ENCODE data around the gene RPP25. TPM values are rescaled to one million over a fixed set of nuclear protein-coding genes. Genes with fewer than 3 reads are reported as not detected.

The RPP25 gene
- total and polyA plus RNA-seq, 10 of the 15 experiments (the other 5 are each of a cell fraction or from before 2014, with no cell fraction given): 0.41 to 10.8 (median 4.7) TPM

DNA sequence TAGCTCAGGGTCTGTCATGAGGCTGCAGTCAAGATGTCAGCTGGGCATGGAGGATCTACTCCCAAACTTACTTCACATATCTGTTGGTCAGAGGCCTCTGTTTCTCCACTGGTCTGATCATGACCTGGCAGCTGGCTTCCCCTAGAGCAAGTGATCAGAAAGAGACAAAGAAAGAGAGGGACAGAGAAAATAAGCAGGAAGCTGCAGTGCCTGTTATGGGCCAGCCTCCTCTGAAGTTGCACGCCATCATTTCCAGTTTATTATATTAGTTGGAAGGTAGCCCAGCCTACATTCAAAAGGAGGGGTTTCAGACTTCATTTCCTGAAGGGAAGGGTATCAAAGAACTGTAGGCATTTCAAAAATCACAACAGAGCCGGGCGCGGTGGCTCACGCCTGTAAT, 5.0 kb upstream of the RPP25 start:
- SMC1A ChIA-PET (ENCODE audit: uncharacterized antibody, unreplicated experiment): interaction anchor here (0.7 to 2.7 kb wide), 4 partner anchors 11 to 46 kb away, joined by 3 to 6 read pairs (median 3); no protein-coding TSS in a partner anchor
- H3K27ac ChIP-seq (ENCODE audit: control insufficient read depth, insufficient read depth): no peak overlapping the region
- DNase-seq (ENCODE audit: low read depth, low spot score) (no peak), FAIRE-seq (no peak), ATAC-seq (no peak)
- POLR2A ChIA-PET: no interaction called here
- in situ Hi-C loops (cut with MboI): no loop called here
- H3K4me2 ChIP-seq (ENCODE audit: control insufficient read depth, insufficient read depth): no peak overlapping the region
- intact Hi-C loops (cut with micrococcal nuclease; ENCODE audit: unreplicated experiment): no loop called here
- peaks cover 23% of the 10 kb centered on the region for H3K4me1 ChIP-seq (ENCODE audit: control insufficient read depth, insufficient read depth, low read length)
- H3K4me3 ChIP-seq: no peak overlapping the region
- WGBS (ENCODE audit: insufficient coverage, insufficient replicate concordance, low lambda C conversion rate, missing lambda C conversion rate): 89% methylated on average over 5 of the region's 5 CpGs
- peaks cover 8 to 17% of the 10 kb centered on the region in 2 experiments for H3K27me3 ChIP-seq (replicated peaks in 1 of 2; ENCODE audit: control insufficient read depth in 2 of 2, insufficient read depth in 2 of 2, low read length in 1 of 2)
- no peak overlapping the region for H2AFZ ChIP-seq (ENCODE audit: control insufficient read depth, low read depth, low read length)
- BruUV-seq (replicated peaks): no TSS peak
- no peak overlapping the region for H3K9ac ChIP-seq (ENCODE audit: control insufficient read depth, insufficient read depth, low read length)
- CTCF ChIA-PET: interaction anchor here (1.2 to 3.7 kb wide), 3 partner anchors 9 to 16 kb away, joined by 4 to 24 read pairs (median 4); no protein-coding TSS in a partner anchor
- RAD21 ChIA-PET (ENCODE audit: unreplicated experiment): interaction anchor here (1.1 to 1.2 kb wide), 2 partner anchors 11 to 82 kb away, joined by 3 read pairs; no protein-coding TSS in a partner anchor
- no peaks in the 10 kb centered on the region for H4K20me1 ChIP-seq (ENCODE audit: control insufficient read depth, insufficient read depth)
- H3K9me3 ChIP-seq (replicated peaks; ENCODE audit: control insufficient read depth, insufficient read depth, low read length): no peaks in the 10 kb centered on the region
- no peaks in the 10 kb centered on the region for H3K36me3 ChIP-seq (ENCODE audit: control insufficient read depth in 2 of 2, insufficient read depth in 2 of 2, low read length in 1 of 2)
- no peaks in the 10 kb centered on the region for H3K79me2 ChIP-seq (ENCODE audit: control insufficient read depth, insufficient read depth, low read length)
- TF ChIP-seq, protein P1, sequence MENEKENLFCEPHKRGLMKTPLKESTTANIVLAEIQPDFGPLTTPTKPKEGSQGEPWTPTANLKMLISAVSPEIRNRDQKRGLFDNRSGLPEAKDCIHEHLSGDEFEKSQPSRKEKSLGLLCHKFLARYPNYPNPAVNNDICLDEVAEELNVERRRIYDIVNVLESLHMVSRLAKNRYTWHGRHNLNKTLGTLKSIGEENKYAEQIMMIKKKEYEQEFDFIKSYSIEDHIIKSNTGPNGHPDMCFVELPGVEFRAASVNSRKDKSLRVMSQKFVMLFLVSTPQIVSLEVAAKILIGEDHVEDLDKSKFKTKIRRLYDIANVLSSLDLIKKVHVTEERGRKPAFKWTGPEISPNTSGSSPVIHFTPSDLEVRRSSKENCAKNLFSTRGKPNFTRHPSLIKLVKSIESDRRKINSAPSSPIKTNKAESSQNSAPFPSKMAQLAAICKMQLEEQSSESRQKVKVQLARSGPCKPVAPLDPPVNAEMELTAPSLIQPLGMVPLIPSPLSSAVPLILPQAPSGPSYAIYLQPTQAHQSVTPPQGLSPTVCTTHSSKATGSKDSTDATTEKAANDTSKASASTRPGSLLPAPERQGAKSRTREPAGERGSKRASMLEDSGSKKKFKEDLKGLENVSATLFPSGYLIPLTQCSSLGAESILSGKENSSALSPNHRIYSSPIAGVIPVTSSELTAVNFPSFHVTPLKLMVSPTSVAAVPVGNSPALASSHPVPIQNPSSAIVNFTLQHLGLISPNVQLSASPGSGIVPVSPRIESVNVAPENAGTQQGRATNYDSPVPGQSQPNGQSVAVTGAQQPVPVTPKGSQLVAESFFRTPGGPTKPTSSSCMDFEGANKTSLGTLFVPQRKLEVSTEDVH (IDR thresholded peaks at IDR 0.05; ENCODE audit: low read depth, partially characterized antibody): no peak
- TF ChIP-seq, protein P2, sequence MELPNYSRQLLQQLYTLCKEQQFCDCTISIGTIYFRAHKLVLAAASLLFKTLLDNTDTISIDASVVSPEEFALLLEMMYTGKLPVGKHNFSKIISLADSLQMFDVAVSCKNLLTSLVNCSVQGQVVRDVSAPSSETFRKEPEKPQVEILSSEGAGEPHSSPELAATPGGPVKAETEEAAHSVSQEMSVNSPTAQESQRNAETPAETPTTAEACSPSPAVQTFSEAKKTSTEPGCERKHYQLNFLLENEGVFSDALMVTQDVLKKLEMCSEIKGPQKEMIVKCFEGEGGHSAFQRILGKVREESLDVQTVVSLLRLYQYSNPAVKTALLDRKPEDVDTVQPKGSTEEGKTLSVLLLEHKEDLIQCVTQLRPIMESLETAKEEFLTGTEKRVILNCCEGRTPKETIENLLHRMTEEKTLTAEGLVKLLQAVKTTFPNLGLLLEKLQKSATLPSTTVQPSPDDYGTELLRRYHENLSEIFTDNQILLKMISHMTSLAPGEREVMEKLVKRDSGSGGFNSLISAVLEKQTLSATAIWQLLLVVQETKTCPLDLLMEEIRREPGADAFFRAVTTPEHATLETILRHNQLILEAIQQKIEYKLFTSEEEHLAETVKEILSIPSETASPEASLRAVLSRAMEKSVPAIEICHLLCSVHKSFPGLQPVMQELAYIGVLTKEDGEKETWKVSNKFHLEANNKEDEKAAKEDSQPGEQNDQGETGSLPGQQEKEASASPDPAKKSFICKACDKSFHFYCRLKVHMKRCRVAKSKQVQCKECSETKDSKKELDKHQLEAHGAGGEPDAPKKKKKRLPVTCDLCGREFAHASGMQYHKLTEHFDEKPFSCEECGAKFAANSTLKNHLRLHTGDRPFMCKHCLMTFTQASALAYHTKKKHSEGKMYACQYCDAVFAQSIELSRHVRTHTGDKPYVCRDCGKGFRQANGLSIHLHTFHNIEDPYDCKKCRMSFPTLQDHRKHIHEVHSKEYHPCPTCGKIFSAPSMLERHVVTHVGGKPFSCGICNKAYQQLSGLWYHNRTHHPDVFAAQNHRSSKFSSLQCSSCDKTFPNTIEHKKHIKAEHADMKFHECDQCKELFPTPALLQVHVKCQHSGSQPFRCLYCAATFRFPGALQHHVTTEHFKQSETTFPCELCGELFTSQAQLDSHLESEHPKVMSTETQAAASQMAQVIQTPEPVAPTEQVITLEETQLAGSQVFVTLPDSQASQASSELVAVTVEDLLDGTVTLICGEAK (IDR thresholded peaks at IDR 0.05; ENCODE audit: borderline replicate concordance): no peak
- TF ChIP-seq NR2F1 (conservative IDR thresholded peaks at IDR 0.05) (no peak), BCL11A (IDR thresholded peaks at IDR 0.05; ENCODE audit: low read depth, low read length) (no peak), LARP7 (IDR thresholded peaks at IDR 0.05) (no peak), RB1 (IDR thresholded peaks at IDR 0.05; ENCODE audit: borderline replicate concordance) (no peak), PAX8 (IDR thresholded peaks at IDR 0.05) (no peak), CBX5 (IDR thresholded peaks at IDR 0.05; ENCODE audit: low read depth) (no peak), ZNF217 (IDR thresholded peaks at IDR 0.05) (no peak), SUPT20H (IDR thresholded peaks at IDR 0.05; ENCODE audit: borderline replicate concordance, control insufficient read depth, low read depth, low read length) (no peak), NR2C1 (IDR thresholded peaks at IDR 0.05) (no peak), EED (IDR thresholded peaks at IDR 0.05; ENCODE audit: low read depth) (no peak), ZNF274 (IDR thresholded peaks at IDR 0.05; ENCODE audit: insufficient read depth, insufficient read length) (no peak)
- TF ChIP-seq, protein P3, sequence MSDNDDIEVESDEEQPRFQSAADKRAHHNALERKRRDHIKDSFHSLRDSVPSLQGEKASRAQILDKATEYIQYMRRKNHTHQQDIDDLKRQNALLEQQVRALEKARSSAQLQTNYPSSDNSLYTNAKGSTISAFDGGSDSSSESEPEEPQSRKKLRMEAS (IDR thresholded peaks at IDR 0.05; ENCODE audit: low read depth, low read length): no peak
- TF ChIP-seq, protein P4, sequence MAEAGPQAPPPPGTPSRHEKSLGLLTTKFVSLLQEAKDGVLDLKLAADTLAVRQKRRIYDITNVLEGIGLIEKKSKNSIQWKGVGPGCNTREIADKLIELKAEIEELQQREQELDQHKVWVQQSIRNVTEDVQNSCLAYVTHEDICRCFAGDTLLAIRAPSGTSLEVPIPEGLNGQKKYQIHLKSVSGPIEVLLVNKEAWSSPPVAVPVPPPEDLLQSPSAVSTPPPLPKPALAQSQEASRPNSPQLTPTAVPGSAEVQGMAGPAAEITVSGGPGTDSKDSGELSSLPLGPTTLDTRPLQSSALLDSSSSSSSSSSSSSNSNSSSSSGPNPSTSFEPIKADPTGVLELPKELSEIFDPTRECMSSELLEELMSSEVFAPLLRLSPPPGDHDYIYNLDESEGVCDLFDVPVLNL (IDR thresholded peaks at IDR 0.05; ENCODE audit: low read depth, low read length): no peak
- TF ChIP-seq, protein P5, sequence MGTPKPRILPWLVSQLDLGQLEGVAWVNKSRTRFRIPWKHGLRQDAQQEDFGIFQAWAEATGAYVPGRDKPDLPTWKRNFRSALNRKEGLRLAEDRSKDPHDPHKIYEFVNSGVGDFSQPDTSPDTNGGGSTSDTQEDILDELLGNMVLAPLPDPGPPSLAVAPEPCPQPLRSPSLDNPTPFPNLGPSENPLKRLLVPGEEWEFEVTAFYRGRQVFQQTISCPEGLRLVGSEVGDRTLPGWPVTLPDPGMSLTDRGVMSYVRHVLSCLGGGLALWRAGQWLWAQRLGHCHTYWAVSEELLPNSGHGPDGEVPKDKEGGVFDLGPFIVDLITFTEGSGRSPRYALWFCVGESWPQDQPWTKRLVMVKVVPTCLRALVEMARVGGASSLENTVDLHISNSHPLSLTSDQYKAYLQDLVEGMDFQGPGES (IDR thresholded peaks at IDR 0.05): no peak

Measured in GM12878 (cell line).